DMS153 treated with DMSO at 0.1 percent for 48 hours (cell line): ENCODE results near the gene LBP.
"Not testable (repeated sequence)": the region's sequence is repeated elsewhere in the genome, so short reads cannot be mapped to it uniquely, and the experiment has no call there.

Source experiments
- DNase-seq: peaks from one replicate; lab custom pipeline; 2025; ENCODE audit not compliant: unreplicated experiment; lab: John Stamatoyannopoulos, UW

LBP gene

DNA sequence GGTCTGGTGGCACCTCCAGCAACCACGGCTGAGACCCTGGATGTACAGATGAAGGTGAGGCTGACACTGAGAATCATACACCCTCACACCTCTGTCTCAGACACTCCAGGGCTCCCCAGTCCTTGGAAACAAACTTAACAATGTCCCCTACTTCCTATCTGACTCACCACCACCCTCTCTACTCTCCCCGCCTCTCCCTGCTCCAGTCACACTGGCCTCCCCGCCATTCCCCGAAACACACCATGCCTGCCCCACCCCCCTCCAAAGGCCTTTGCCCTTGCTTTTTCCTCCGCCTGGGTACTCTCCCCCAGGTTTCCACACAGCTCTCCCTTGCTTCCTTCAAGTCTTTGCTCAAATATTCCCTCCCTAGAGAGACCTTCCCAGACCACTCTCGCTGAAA lies 26.1 kb upstream of the LBP start:
- DNase-seq, result no peak

DNA sequence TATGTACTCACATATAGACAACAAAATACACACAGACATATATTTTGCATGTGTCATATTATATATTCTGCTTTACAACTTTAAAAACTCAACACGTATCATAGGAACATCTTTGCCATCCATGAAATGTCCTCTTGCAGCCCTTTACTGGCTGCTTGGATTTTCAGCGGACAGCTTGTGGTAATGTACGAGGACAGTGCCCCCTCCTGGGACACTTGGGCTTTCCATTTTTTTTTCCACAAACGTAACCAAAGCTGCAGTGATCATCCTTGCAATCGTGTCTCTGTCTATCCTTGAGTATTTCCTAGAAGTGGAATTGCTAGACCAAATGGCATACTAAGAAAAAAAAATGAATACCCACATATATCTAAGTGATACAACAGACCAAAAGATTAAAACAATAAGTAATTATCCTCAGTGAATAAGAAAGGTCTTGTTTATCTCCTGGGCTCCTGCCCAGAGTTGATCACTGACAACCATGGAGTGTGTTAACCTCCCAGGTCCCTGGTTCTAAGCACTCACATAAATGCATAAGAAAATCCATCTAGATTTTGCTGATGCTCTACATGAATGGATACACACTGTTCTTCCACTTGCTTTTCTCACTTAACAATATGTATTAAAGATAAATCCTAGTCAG lies 24.2 kb upstream of the LBP start:
- DNase-seq, result no peak

DNA sequence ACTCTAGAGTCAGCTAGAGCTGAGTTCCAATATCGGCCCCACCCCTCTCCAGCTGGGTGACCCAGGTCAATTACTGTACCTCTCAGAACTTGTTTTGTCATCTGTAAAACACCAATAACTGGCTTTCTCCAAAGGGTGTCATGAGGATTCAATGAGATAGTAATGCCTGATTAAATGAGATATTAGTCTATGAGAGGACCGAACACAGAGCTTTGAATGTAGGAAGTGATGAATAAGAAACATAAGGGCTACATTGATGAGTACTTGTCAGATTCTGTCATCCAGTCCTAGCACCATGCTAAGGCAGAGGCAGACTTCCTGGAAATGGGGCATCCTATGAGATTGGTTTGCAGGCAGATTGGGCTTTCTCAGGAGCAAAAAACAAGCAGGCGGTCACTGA lies 22.1 kb upstream of the LBP start:
- DNase-seq, result no peak

DNA sequence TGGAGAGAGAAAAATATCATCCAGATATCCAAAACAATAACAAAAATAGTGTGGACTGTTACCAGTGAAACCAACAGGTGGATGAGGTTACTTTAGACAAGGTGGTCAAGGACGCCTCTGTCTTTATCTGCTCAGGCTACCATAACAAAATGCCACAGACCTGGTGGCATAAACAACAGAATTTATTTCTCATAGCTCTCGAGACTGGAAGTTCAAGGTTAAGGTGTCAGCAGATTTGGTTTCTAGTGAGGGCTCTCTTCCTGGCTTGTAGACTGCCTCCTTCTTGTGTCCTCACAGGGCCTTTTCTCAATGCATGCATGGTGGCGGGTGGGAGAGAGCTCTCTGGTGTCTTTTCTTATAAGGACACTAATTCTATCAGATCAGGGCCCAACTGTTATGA lies 21.1 kb upstream of the LBP start:
- no peak for DNase-seq

DNA sequence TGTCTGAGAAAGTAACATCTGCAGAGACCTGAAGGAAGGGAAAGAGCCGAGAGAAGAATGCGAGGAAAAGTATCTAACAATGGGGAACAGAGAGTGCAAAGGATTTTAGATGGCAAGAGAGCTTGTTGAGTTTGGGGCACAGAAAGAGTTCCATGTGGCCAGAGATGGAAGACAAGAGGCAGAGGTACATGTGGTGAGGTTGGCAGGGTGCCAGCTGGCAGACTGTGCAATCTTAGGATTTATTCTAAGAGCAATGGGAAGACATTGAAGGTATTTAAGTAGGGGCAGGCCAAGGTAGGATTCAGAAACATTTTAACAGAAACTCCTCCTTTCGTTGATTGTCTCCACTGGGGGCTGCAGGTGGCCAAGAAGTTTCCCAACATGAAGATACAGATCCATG lies 20.4 kb upstream of the LBP start:
- no peak for DNase-seq

DNA sequence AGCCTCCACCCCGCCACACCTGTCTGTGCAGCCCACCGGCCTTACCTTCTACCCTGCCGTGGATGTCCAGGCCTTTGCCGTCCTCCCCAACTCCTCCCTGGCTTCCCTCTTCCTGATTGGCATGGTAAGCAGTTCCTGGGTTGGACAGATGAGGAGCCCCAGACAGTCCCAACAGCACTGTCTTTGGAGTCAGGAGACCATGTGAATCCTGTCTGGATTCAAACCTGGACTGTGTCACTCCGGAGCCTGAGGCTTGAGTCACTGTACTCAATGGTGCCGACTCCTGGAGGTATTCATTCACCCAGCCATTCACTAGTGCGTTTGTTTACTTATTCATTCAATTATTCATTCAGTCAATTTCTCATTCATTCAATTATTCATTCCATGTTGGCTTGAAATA lies 20.0 kb upstream of the LBP start:
- no peak for DNase-seq

DNA sequence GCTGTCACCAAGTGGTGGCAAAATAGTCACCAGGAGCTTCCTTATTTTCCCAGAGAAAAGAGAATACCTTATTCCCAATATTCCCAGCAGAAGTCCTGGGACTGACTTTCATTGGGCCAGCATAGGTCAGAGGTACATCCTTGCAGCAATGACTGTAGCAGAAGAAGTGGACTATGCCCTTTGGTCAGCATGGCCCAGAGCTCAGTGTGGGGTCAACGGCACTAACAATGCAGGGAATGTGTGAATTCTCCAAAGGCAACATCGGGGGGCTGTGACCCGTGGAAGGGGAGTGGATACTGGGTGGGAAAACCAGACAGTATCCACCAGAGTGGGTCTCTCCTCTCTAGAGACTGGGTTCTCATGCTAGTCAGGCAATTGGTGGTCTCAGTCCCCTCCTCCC lies 15.6 kb upstream of the LBP start:
- no peak for DNase-seq

DNA sequence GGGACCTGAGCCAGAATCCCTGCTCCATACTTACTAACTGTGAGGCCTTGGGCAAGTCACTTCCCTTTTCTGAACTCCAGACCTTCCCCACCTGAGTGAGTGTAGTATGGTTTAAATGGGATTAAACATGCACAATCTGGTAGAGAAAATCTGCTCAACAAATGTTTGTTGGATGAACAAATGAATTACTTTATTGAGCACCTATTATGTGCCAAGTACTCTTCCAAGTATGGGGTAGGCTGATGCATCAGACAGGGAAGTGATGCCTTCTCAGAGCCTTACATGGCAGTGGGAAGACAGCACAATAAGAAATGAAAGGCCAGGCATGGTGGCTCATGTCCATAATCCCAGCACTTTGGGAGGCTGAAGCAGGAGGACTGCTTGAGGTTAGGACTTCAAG lies 15.0 kb upstream of the LBP start:
- DNase-seq, result no peak

DNA sequence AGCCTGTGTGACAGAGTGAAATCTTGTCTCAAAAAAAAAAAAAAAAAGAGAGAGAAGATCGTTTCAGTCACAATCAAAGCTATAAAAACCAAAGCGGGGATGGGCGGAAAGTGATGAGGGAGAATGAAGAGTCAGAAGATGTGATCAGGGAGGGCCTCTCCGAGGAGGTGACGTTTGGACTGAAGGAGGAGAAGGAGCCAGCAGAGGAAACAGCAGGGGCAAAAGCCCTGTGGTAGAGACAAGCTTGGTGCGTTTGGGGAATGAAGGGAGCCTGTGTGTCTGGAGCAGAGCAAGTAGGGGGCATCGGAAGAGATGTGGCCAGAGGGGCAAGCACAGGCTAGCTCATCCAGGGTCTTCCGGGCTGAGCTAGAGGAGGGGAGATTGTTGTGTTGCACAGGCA lies 14.5 kb upstream of the LBP start:
- no peak for DNase-seq

DNA sequence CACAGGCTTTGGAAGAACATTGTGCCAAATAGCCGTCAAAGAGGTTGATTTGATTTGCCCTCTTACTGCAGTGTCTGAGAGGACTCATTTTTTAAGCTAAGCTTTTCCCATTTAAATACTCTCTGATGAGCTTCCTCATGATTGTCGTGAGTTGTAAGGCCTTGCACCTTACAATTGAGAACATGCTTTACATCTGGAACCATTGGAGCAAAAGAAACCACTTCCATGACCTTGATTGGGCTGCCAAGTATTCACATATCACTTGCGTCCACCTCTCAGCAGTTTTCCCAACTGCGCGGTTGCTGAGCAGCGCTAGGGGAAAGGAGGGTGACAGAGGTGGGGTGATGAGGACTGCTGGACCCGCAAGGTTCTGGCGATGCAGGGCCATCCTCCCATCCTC lies 12.3 kb upstream of the LBP start:
- DNase-seq, result no peak

DNA sequence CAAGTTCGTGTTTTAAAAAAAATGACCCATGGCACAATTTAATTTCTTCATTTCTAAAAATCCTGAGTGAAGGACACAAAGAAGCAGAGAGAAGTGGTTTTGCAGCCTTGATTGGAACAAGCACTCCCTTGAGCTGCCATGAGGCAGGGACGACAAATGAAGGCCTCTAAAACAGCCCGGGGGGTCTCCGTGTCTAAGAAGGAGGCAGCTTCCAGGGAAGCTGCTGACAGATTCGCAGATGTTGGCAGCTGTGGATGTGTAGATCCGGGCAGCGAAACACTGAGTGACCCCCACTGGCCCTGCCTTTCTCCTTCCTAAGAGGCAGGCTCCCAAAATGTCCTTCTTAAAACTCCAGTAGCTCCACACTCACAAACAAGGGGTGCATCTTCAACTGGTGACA lies 9.6 kb upstream of the LBP start:
- DNase-seq, result no peak

DNA sequence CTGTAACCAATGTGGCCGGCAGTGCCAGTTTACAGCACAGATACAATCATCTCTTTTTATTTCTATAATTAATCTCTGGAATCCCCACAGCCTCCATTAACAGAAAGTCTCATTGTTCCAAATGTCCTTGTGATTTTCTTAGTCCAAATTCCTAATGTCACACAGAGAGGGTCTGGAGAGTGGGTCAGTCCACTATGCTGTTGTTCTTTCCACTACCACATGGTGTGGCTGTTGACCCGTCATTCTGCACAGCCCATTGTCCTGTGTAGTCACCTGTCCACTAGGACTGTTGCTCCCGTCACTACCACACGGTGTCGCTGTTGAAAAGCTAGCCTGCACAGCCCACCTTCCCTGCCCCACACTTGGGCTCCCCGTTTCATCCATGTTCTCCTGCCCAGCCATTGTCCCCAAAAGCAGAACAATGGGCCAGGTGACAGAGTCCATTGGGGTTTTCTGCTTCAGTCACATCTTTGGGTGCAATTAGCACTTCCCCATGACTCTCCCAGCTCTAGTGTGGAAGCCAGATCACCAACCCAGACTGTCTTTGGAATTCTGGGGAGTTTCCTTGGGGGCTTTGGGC lies 8.6 kb upstream of the LBP start:
- no peak for DNase-seq

DNA sequence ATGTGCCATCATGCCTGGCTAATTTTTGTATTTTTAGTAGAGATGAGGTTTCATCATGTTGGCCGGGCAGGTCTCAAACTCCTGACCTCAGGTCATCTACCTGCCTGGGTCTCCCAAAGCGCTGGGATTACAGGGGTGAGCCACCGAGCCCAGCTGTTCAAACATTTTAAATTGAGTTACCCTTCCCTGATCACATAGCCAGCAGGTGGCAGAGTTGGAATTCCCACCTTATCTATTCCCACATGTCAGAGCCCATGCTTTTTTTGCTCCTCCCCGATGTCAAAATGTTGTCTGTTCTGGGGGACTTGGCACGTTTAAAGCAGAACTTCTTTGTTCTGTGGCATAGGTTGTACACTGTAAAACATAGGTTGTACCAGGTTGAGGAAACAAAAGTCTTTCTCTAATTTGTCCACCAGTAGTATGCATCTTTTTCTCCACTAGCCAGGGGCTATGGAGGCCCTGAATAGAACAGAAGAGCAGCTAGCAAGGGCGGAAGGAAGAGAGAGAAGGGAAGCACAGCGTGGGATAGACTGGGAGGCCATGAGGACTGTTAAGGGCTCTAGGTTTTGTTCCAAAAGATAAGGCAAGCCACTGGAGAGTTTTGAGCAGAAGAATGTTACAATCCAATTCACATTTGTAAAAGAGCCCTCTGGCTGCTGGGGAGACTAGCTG lies 7.3 kb upstream of the LBP start:
- no peak for DNase-seq

DNA sequence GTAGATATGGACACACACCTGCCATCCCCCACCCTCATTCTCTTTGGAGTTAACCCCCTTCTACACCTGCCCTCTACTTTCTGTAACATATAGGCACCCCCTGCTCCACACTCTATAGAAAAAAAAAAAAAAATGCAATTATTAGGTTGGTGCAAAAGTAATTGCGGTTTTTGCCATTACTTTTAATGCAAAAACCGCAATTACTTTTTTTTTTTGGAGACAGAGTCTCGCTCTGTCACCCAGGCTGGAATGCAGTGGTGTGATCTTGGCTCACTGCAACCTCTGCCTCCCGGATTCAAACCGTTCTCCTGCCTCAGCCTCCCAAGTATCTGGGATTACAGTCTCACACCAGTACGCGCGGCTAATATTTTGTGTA lies 6.8 kb upstream of the LBP start:
- not testable (repeated sequence) for DNase-seq

DNA sequence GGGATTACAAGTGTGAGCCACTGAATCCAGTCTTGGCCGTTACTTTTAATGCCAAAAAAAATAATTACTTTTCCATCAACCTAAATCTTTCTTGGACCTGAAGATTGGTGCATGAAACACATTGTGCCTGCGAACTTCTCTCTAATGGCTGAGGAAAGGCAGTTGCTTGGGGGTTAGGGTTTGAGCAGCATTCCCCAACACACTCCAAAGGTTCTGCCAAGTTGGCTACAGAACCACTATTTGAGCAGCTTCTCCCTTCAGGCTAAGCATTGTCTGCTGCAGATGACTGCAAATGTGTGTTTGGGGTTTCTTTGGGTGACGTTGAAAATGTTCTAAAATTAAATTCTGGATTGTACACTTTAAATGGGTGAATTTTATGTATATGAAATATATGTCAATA lies 6.3 kb upstream of the LBP start:
- DNase-seq, result no peak

DNA sequence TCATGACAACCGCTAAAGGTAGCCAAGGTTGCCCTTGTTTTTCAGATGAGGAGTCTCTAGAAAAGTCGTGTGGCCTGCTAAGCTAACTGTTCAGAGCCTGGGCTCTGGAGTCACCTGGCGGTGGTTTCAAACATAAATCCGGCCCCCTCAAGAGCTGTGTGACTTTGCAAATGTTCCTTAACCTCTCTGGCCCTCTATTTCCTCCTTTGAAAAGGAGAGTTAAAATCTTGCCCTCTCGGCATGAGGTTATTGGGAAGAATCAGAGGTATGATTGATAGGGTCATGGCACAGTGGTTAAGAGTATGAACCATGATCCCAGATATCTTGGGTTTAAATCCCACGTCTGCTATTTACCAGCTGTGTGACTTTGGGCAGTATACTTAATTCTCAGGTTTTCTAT lies 5.6 kb upstream of the LBP start:
- DNase-seq, result no peak

DNA sequence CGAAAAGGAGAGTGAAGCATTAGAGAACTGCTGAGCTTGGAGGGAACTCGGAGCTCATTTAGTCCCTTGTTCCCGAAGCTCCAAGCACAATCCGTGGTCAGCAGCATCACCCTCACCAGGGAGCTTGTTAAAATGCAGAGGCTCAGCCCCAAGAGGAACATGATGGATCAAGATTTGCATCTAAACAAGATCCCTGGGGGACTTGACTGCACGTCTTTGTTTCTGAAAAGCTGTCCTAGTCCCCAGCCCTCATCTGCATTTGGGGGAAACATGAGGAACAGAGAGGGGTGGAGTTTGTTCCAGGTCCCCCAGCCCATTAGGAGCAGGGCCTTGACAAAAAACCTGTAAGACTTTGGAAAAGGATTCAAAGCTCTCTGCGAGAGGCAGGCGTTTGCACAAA lies 4.1 kb upstream of the LBP start:
- DNase-seq, result no peak

DNA sequence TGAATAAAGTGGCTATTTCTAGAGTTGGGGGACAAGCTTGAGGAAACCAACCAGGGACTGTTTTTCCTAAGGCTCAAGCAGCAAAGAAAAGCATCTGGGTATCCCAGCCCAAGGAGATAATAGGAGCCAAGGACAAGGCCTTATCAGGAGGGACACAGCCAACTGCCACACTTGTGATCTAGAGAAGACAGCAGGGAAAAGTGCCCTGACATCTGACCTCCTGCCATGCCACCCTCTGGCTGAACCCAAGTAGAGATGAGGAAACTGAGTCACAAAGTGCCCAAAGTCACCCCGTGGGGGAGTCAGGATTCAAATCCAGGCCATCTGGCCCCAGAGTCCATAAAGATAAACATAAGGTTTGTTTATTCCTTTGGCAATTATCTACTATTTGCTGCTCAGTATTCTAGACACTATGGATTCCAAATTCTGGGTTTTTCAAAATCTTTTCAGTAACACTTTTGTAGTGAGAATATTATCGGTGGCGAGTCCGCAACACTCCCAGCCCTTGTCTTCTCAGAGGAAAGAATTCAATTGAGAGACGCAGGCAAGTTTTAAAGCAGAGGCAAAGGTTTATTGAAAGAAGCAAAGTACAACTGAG lies 3.5 kb upstream of the LBP start:
- DNase-seq, result no peak

DNA sequence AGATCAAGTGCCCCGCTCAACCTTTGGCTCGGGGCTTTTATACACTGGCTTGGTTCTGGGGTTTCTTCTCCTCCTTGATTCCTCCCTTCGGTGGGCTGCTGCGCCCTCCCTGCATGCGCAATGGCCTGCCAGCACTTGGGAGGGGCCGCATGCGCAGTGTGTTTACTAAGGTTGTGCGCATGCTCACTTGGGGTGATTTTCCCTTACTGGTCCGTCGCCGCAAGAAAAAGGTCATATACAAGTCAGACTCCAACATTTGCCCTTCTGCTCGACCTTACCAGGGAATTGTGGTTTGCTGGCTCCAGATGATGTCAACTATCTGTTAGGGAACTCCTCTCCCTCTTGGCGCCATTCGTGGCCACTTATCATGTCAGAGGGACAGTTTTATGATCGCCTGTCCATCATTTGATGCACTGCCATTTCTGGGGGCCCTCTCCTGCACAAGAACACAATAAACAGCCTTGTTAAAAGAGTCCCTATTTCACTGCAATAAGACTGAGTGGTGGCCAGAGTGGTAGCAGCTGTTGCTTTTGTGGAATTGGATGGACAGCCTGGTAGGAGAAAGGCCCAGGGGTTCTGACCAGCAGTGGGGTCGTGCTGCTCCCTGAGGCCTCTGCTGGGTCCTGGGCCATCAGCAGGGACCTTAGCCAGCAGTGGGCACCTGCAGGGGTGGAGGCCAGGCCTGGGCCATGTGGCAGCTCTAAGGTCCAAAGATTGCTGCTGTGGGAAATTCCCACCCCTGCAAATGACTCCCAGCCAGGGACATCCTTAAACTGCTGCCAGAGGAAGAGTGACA lies 2.8 kb upstream of the LBP start:
- DNase-seq, result no peak

DNA sequence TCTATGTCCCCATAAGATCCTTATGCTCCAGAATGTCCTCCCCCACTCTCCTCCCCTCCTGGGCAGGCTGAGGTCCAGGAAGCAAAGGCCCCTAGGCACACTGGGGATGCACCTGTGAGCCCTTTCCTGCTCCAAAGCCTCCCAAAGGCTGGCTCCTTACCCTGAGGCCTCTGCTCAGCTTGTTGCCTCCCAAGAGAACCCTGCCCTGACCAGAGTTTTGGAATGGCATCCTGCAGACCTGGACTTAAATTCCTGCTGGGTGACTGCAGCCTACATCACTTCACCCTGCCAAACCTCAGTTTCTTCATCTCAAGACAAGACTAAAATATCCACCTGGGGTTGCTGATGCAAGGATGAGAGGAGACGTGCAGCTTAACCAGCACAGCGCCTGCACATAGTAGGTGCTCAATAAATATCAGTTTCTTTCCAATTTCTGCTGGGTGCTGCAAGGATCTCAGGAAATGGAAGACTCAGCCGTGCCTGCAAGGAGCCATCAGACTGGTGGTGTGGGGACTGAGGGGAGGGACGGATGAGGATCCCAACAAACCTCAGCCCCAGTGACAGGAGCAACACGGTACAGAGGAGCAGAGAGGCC lies 2.1 kb upstream of the LBP start:
- no peak for DNase-seq

DNA sequence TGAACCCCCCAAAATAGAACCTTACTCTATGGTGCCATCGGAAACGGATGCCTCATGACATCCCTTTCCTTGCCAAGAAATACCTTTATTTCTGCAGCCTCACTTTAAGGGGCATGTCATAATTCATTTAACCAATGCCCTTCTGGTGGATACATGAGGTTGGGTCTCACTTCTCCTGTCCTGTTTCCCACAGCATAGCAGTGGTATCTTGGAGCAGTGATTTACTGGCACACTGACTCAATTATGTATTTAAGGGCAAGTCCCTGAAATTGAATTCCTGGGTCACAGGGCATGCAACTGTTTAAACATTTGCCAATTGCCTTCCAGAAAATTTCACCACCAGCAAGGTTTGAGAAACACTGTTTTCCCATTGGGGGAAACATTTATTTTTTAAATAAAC lies 639 bp upstream of the LBP start:
- no peak for DNase-seq
